ENCODE measurements around the gene CSE1L.
"Not testable (repeated sequence)": the region's sequence is repeated elsewhere in the genome, so short reads cannot be mapped to it uniquely, and the experiment has no call there.

Gene CSE1L

DNA sequence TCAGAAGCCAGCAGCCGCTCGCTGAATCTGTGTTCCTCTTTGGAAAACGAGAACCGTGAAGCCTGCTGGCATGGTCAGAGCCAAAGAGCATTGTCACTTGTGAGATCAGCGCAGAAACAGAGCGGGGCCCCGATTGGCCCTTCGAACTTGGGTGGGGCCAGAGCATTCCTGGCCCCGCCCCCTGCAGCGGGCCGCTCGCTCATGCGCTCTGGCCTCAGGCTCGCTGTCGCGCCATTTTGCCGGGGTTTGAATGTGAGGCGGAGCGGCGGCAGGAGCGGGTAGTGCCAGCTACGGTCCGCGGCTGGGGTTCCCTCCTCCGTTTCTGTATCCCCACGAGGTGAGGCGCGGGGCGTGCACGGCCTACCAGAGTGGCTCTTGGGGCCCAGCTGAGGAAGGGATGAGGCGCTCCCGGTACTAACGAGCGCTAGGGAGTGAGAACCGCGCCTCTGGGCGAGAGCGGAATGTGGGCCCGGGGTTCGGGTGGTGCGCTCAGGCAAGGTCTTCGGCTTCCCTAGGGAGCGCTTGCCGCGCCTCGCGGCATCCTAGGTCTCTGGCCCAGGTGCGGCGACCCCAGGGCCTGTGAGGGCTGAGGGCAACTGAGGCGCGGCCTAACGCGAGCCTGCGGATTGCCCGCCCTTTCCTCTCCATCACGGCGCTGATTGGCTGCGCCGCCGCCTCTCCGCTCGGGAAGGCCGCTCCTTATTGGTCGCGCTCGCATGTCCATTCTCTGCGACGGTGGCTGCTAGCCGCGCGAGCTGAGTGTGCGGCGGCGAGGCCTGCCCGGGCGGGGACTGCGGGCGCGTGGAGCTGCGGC, at the start of gene CSE1L:
Gene CSE1L (plus strand): TSS at position 226 of the 814 bp plus-strand sequence. CDS start 12,152 bp downstream, outside the sequence.
- in situ Hi-C loops (cut with MboI; ENCODE audit: low sequenced_read_pairs), result no loop called here

- in situ Hi-C loops (cut with MboI; ENCODE audit: low sequenced_read_pairs), result no loop called here
Observed at GRCh38 chr20:48999890-49000870, 45.9 kb upstream of the CSE1L start.

DNA sequence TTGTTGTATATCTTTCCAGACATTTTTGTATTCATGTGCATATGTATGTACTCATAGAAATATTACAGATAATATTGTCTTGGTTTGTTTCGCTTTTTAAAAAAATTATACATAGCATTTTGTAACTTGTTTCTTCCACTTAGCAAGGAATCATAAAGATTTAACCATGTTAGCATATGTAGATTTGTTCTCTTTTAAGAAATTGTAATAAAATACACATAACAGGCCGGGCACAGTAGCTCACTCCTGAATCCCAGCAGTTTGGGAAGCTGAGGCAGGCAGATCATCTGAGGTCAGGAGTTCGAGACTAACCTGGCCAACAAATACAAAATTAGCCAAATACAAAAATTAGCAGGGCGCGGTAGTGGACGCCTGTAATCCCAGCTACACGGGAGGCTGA, 44.4 kb upstream of the CSE1L start:
- in situ Hi-C loops (cut with MboI; ENCODE audit: low sequenced_read_pairs), result no loop called here

DNA sequence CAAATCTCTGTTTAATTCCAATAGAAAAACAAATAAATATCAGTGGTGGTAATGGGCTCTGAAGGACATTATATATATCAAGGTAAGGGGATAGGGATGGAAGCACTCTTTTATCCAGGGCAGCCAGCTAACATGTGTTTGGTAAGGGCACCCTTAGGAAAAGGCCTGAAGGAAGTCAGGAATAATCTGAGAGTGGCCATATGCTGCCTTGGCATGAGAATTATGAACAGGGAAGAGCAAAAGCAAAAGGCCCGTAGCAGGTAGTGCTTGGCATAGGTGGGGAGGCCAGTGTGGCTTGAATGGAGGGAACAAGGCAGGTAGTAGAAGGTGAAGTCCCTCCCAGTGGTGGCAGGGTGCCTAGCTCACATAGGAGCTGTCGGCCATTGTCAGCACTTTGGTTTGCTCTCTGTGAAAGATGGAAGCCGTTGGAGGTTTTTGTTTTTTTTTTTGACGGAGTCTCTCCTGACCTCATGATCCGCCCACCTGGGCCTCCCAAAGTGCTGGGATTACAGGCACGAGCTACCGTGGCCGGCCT, 39.6 kb upstream of the CSE1L start:
- in situ Hi-C loops (cut with MboI; ENCODE audit: low sequenced_read_pairs), result no loop called here

- in situ Hi-C loops (cut with MboI; ENCODE audit: low sequenced_read_pairs), result no loop called here
Observed at GRCh38 chr20:49009899-49010631, 36.0 kb upstream of the CSE1L start.

GRCh38 chr20:49024220-49024619, 21.9 kb upstream of the CSE1L start:
- in situ Hi-C loops (cut with MboI; ENCODE audit: low sequenced_read_pairs), result no loop called here

- in situ Hi-C loops (cut with MboI; ENCODE audit: low sequenced_read_pairs), result not testable (repeated sequence)
Observed at GRCh38 chr20:49028177-49028576, 17.9 kb upstream of the CSE1L start.

DNA sequence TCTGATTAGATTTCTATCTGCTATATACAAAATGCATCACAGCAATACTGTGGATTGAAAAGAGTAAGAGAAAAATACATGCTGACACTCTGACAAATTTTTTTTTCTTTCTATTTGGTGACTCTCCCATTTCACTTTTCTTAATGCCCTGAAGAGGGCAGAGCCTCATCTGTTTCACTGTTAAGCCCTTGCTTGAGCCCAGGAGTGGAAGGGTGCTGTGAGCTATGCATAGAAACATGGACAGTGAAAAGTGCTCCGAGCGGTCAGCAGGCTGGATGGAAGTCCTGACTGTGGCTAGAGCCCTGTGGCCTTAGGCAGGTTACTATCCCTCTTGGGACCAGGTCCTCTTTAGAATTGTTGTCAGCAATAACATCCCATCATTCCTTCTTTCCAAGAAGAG, 17.4 kb upstream of the CSE1L start:
- in situ Hi-C loops (cut with MboI; ENCODE audit: low sequenced_read_pairs), result no loop called here

GRCh38 chr20:49029203-49029602, 16.9 kb upstream of the CSE1L start:
- in situ Hi-C loops (cut with MboI; ENCODE audit: low sequenced_read_pairs), result no loop called here

DNA sequence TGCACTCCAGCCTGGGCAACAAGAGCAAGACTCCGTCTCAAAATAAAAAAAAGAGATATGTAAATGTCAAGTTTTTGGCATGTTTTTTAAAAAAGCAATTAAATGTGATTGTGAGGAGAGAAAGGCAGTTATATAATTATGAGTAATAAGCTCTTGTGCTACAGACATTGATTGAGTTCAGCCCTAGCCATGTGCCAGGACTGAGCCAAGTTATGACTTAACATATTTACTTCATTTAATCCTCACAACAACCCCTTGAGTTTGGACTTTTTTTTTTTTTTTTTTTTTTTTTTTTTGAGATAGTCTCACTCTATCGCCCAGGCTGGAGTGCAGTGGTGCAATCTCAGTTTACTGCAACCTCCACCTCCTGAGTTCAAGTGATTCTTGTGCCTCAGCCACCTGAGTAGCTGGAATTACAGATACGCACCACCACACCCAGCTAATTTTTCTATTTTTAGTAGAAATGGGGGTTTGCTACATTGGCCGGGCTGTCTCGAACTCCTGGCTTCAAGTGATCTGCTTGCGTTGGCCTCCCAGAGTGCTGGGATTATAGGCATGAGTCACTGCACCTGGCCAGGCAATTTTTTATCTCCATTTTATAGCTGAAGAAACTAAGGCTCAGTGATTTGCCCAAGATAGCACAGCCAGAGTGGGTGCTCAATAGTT, 15.0 kb upstream of the CSE1L start:
- in situ Hi-C loops (cut with MboI; ENCODE audit: low sequenced_read_pairs), result no loop called here

GRCh38 chr20:49032455-49032854, 13.7 kb upstream of the CSE1L start:
- in situ Hi-C loops (cut with MboI; ENCODE audit: low sequenced_read_pairs), result no loop called here

- in situ Hi-C loops (cut with MboI; ENCODE audit: low sequenced_read_pairs), result no loop called here
Observed at GRCh38 chr20:49034070-49034732, 11.9 kb upstream of the CSE1L start.

DNA sequence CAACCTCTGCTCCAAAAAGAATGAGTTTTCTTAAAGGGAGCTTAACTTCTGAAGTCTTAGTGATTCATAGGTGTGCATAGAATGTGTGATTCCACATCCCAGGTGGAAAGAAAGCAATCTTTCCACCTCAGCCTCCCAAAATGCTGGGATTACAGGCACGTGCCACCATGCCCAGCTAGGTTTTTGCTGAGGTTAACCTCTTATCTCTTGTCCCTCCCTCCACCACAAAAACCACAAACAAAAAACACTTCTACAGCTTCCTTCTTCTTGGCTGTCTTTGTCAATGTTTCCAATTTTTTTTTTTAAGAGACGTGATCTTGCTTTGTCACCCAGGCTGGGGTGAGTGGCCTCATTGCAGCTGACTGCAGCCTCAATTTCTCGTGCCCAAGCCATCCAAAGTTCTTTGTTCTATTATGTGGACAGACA, 8.1 kb upstream of the CSE1L start:
- in situ Hi-C loops (cut with MboI; ENCODE audit: low sequenced_read_pairs), result no loop called here

GRCh38 chr20:49039854-49040253, 6.3 kb upstream of the CSE1L start:
- in situ Hi-C loops (cut with MboI; ENCODE audit: low sequenced_read_pairs), result no loop called here

DNA sequence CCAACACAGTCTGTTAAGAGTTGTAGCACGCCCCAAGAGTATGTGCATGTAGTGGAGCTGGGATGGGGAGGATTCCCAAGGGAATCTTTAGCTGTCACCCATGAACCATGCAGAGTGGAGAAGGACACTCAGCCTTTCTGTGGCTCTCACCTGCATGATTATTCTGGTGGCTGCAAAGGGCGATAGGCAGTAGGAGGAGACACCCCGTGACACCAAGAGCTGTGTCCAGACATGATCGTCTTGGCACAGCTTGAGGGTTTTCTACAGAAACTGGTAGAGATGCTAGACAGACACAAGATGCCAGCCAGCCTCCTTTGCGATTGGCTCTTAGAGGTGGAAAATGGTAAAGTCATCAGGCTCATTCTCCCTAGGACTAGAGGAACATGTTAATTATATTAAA, 3.1 kb upstream of the CSE1L start:
- in situ Hi-C loops (cut with MboI; ENCODE audit: low sequenced_read_pairs), result no loop called here

GRCh38 chr20:49045440-49046086, 549 bp upstream of the CSE1L start:
- in situ Hi-C loops (cut with MboI; ENCODE audit: low sequenced_read_pairs), result no loop called here

GRCh38 chr20:49052334-49052733, 6.2 kb downstream of the CSE1L start:
- in situ Hi-C loops (cut with MboI; ENCODE audit: low sequenced_read_pairs), result no loop called here

DNA sequence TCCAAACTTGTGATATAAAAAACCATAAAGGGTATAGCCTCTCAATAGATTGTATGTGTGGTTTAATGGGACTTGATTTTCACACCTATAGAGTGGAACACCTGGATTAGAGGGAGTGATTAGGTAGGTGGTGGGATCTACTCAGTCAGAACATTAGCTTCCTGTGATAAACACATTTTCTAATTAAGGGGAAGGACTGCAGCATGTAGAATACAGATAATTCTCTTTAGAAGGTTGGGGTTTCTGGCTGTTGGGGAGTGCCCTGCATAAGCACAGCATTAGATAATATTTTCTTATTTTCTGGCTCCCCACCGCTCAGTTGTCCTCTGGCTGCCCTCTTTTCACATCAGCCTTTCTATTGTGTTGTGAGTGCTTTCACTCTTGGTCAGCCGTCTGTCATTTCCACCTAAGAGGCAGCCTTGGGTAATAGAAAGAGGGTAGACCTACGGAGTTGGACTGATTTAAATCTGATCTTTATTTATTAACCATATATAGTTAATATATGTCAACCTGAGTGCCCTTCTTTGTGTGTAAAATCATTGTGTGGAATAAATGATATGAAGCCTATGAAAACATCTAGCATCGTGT, 8.0 kb downstream of the CSE1L start:
- in situ Hi-C loops (cut with MboI; ENCODE audit: low sequenced_read_pairs), result no loop called here

- in situ Hi-C loops (cut with MboI; ENCODE audit: low sequenced_read_pairs), result no loop called here
Observed at GRCh38 chr20:49063279-49063678, 17.2 kb downstream of the CSE1L start.

Measured in hTERT RPE-1 (cell line).